ENCODE measurements around the gene NET1.

The NET1 gene

GRCh38 chr10:5497948-5498730 is 85.8 kb downstream of the NET1 start:
- no peak for TF ChIP-seq CTCF (conservative IDR thresholded peaks at IDR 0.05; ENCODE audit: low read depth, low read length)

GRCh38 chr10:5498791-5499492 is 86.6 kb downstream of the NET1 start:
- H3K4me3 ChIP-seq (ENCODE audit: low read depth, low read length), result no peak overlapping the region
- no peak for TF ChIP-seq CTCF (conservative IDR thresholded peaks at IDR 0.05; ENCODE audit: low read depth, low read length)
- DNase-seq (ENCODE audit: low read depth), result no peak

More at GRCh38 chr10:5497948-5498730, 85.8 kb downstream of the NET1 start:
- H3K4me3 ChIP-seq (ENCODE audit: low read depth, low read length), result no peak overlapping the region
- DNase-seq (ENCODE audit: low read depth), result no peak

GRCh38 chr10:5499493-5500140 is 87.3 kb downstream of the NET1 start, which contains the start of gene CALML5:
CALML5 (minus strand) TSS chr10:5499570; CDS start chr10:5499438, 132 bp downstream.
- DNase-seq (ENCODE audit: low read depth), result no peak

DNA sequence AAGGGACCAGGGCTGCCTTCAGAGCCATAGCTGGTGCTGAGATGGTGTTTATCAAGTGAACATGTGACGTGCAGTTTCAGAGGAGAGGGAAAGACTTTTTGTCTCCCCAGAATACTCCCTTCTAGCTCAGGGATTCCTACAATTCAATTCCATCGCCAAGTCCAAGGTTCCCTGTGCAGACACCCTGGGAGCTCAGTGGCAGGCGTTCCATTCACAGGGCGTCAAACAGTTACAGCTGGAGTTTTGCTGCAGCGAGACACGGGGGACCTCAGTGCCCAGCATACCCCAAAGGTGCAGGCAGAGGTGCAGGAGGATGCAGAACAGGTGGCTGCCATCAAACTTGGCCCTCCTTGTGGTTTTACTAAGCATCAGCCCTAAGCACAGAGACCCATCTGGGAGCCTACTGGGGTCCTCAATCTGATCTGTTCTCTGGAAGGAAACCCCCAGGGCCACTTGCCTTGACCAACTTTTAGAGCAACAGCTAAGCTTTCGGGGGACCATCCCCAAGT is 87.9 kb downstream of the NET1 start:
- no peak for TF ChIP-seq CTCF (conservative IDR thresholded peaks at IDR 0.05; ENCODE audit: low read depth, low read length)
- no peak for DNase-seq (ENCODE audit: low read depth)
- no peak overlapping the region for H3K4me3 ChIP-seq (ENCODE audit: low read depth, low read length)

More at GRCh38 chr10:5499493-5500140, 87.3 kb downstream of the NET1 start, which contains the start of gene CALML5:
- H3K4me3 ChIP-seq (ENCODE audit: low read depth, low read length), result no peak within 1 kb of the TSS
- TF ChIP-seq CTCF (conservative IDR thresholded peaks at IDR 0.05; ENCODE audit: low read depth, low read length), result no peak

DNA sequence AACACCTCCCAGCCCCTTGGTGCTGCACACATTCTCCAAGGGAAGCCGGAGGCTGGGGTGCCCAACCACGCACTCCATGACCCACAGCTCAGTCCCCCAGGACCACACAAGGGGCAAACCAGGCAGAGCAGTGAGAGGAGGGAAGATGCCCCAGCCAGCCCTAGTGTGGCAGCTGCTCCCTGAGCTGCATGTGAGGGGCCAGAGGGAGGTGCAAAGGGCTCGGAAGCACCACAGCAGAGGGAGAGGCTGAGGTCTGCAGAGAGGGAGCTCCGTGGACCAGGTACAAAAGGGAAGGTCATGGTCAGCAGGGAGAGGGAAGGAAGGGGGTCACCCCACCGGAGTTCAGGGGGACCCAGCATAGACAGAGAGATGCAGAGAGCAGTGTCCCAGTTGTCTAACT is 88.6 kb downstream of the NET1 start:
- no peak overlapping the region for H3K4me3 ChIP-seq (ENCODE audit: low read depth, low read length)
- DNase-seq (ENCODE audit: low read depth), result no peak
- TF ChIP-seq CTCF (conservative IDR thresholded peaks at IDR 0.05; ENCODE audit: low read depth, low read length), result no peak

DNA sequence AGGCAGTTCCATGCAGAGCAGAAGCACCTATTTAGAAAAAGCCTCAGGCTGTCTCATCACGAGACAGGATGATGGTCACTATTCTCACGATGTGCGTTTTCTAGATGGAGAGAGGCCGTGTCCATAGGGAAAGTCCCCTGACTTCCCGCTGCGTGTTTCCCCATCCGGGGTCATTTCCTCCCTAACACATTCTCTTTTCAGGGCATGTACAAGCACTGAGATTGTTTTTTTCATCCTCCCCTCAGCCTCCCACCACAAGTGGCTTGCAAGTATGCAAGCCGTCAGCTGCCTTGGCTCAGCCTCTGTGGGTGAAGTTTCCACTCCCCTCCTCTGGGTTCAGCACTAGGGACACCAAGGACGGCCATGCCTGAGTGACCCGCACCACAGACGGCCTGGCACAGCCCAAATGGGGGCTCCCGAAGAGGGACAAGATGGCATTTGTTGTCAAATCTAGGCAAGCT is 89.7 kb downstream of the NET1 start:
- DNase-seq (ENCODE audit: low read depth), result peak; percentile 19
- TF ChIP-seq CTCF (conservative IDR thresholded peaks at IDR 0.05; ENCODE audit: low read depth, low read length), result no peak
- no peak overlapping the region for H3K4me3 ChIP-seq (ENCODE audit: low read depth, low read length)
